Ovary (tissue), 9 donors: ENCODE measurements around the gene SAA4. TPM values are rescaled to one million over a fixed set of nuclear protein-coding genes. Genes with fewer than 3 reads are reported as not detected.

ENCODE experiments used
- DNase-seq, 5 donors: peaks; one replicate each; pipeline ENCODE4 v3.0.0-alpha.2; 2019 to 2020
- H3K27ac ChIP-seq, 2 donors: fragments of 200-600 bp; one replicate each; pipeline versions ENCODE4 v1.5.1 to v1.8.0; 2019 to 2022
- H3K27me3 ChIP-seq: fragments of 200-600 bp; one replicate; pipeline ENCODE4 v1.8.0; 2022
- H3K36me3 ChIP-seq: fragments of 200-600 bp; sonication (generic); one replicate; pipeline ENCODE4 v1.5.1; 2019
- H3K4me1 ChIP-seq: one replicate; pipeline ENCODE4 v1.8.1; 2013; ENCODE audit warnings: mild to moderate bottlenecking, moderate library complexity; ENCODE audit not compliant: insufficient read depth
- H3K4me3 ChIP-seq: fragments of 200-600 bp; sonication (generic); one replicate; pipeline ENCODE4 v1.5.1; 2017
- H3K9me3 ChIP-seq, 2 donors: fragments of 200-600 bp in 1 of 2; sonication (generic) in 1 of 2; one replicate each; pipeline versions ENCODE4 v1.5.1 to v1.8.1; 2013 to 2019; ENCODE audit warnings: mild to moderate bottlenecking in 1 of 2, moderate library complexity in 1 of 2
- EP300 ChIP-seq: sonication (generic); formaldehyde crosslinking; IDR thresholded peaks from one replicate; pipeline ENCODE4 v1.6.1; 2017; ENCODE audit warnings: antibody characterized with exemption
- POLR2A ChIP-seq: fragments of 450-650 bp; IDR thresholded peaks from one replicate; pipeline ENCODE4 v1.6.1; 2017; ENCODE audit warnings: antibody characterized with exemption, mild to moderate bottlenecking, moderate library complexity
- WGBS, 3 donors: extraction: QIAGEN DNeasy Blood & Tissue Kit in 1 of 3; methylation state at CpG; one replicate each; pipeline versions ENCODE4 v1.1.5 to v1.1.7; 2013 to 2017; 5-methylcytosine and 5-hydroxymethylcytosine counted together
- intact Hi-C, 4 donors: fragments of 100-400 bp; cut with DNase I; formaldehyde crosslinking; loops; one replicate each; pipeline versions ENCODE4 v1.11.0 to v1.15.1; 2022 to 2023
- polyA plus RNA-seq, 2 donors: library from polyadenylated mRNA; stranded (reverse); fragments of 200-250 nt in 1 of 2; fragments of 350-450 nt in 1 of 2; fragmentation: Illumina TruSeq in 1 of 2; extraction: RNeasy Lipid Tissue Mini Kit (QIAGEN cat#74804) in 1 of 2; gene quantifications; one replicate each; pipeline ENCODE4 v1.2.3, GENCODE V29; 2013 to 2014
- total RNA-seq, 7 donors: library from RNA; depleted of rRNA in 2 of 7; stranded (reverse); fragments of >200 nt in 2 of 7; fragmentation: NEBNext Ultra II Directional in 3 of 7; extraction: Animal tissue kit (Norgen Biotek cat#: 25700) in 3 of 7; gene quantifications; one replicate each; pipeline versions ENCODE4 v1.1.0 to v1.2.4, GENCODE V29; 2016 to 2023
- TF ChIP-seq, protein P1 (sequence below), 3 donors: fragments of 450-650 bp in 2 of 3; fragments of 200-600 bp in 1 of 3; IDR thresholded peaks; one replicate each; pipeline versions ENCODE4 v1.5.1 to v1.8.0; 2016 to 2022; ENCODE audit warnings: antibody characterized with exemption in 3 of 3, mild to moderate bottlenecking in 1 of 3
- donor health status: DM: no; HTN: no; CAD: no; lungs with moderate emphysema.
- donor health status: DM: no; HTN: no; CAD: no.
- donor health status: Bipolar disorder and iron deficiency.
- donor health status: DM: yes; HTN: yes; CAD: no.
- donor health status: DM: no; HTN: no; CAD: no.
- donor health status: DM: yes; HTN: yes; CAD: no.

The SAA4 gene
- total and polyA plus RNA-seq, 9 donors = 0.57 TPM; not detected in 8

DNA sequence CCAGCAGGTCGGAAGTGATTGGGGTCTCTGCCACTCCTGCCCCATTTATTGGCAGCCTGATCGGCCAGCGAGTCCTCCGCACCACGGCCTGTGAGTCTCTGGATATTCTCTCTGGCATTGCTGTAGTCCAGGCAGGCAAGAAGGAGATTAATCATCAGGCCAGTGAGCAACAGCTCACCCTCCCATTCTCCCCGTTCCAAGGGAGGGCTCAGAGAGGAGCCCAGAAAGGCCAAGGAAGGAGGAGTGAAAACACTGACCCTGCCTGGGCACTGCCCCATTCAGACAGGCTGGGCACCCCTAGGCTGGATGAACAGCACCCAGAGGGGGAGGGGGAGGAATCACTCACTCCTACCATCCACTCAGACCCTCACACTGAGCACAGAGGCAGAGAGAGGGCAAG is 8.8 kb upstream of the SAA4 start:
- H3K4me3 ChIP-seq = no peak overlapping the region
- no peaks in the 10 kb centered on the region for H3K4me1 ChIP-seq
- WGBS, 3 donors = 40 to 51% (median 49%) methylated on average over 6 of the region's 6 CpGs
- no peak for DNase-seq
- H3K36me3 ChIP-seq = no peaks in the 10 kb centered on the region
- TF ChIP-seq EP300 (no peak), POLR2A (no peak)
- TF ChIP-seq, protein P1, sequence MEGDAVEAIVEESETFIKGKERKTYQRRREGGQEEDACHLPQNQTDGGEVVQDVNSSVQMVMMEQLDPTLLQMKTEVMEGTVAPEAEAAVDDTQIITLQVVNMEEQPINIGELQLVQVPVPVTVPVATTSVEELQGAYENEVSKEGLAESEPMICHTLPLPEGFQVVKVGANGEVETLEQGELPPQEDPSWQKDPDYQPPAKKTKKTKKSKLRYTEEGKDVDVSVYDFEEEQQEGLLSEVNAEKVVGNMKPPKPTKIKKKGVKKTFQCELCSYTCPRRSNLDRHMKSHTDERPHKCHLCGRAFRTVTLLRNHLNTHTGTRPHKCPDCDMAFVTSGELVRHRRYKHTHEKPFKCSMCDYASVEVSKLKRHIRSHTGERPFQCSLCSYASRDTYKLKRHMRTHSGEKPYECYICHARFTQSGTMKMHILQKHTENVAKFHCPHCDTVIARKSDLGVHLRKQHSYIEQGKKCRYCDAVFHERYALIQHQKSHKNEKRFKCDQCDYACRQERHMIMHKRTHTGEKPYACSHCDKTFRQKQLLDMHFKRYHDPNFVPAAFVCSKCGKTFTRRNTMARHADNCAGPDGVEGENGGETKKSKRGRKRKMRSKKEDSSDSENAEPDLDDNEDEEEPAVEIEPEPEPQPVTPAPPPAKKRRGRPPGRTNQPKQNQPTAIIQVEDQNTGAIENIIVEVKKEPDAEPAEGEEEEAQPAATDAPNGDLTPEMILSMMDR (IDR thresholded peaks at IDR 0.05) = no peak
- no peaks in the 10 kb centered on the region for H3K9me3 ChIP-seq
- H3K27me3 ChIP-seq = no peaks in the 10 kb centered on the region
- intact Hi-C loops = no loop called here
- no peak overlapping the region for H3K27ac ChIP-seq

DNA sequence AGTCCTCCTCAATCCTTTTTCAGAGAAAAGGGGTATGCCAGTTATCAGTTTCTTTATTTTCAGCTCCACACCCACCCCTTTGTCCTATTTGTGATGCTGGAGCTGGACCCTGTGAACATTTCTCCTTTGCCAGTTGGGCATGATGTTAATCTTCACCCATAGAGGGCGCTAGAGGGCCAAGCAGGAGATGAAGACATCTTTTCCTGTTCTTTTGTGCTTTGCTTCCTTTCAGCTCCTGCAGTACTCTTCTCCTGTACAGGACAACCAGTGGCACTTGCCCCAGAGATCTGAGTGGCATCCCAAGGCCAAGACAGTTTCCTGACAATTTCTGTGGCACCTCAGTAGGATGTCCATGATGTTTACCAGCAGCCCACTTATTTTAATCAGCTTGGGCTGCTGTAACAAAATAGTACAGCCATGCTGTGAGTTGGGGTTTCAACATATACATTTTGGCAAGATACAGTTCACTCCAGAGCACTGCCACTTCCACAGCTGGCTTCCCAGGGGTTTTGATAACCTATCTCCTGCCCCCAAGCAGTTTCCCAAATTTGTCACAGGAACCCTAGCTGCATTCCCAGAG is 7.3 kb upstream of the SAA4 start:
- Histone ChIP-seq H3K36me3 (no peaks in the 10 kb centered on the region), H3K4me1 (no peaks in the 10 kb centered on the region), H3K27ac (no peak overlapping the region), H3K9me3 (no peaks in the 10 kb centered on the region), H3K4me3 (no peak overlapping the region), H3K27me3 (no peaks in the 10 kb centered on the region)
- 0 to 8% (median 0%) methylated on average over 1 of the region's 1 CpG for WGBS, 3 donors
- TF ChIP-seq, protein P1 (IDR thresholded peaks at IDR 0.05) = no peak
- TF ChIP-seq POLR2A (no peak), EP300 (no peak)
- intact Hi-C loops = no loop called here
- peak in 1 of 5 donors; percentile 34 for DNase-seq

DNA sequence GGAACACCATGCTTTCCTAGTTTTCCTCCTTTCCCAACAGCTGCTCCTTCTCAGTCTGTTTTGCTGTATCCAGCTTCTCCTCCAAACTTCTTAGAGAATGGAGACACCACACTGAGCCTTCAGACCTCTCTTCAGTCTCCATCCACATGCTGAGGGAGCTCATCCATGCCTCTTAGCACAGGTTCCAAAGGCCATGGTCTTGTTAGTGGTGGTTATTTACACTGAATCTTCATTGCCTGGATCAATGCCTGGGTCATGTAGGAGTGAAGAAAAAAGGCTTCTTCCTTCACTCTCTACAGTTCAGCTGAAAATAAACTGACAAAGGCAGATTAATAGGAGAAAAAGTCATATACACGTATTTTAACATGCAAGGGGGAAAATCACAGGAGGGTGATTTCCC is 3.1 kb upstream of the SAA4 start:
- H3K4me1 ChIP-seq = no peaks in the 10 kb centered on the region
- H3K9me3 ChIP-seq = no peaks in the 10 kb centered on the region
- H3K27ac ChIP-seq = no peak overlapping the region
- TF ChIP-seq EP300 (no peak), POLR2A (no peak)
- TF ChIP-seq, protein P1 (IDR thresholded peaks at IDR 0.05) = no peak
- H3K27me3 ChIP-seq = no peaks in the 10 kb centered on the region
- no peaks in the 10 kb centered on the region for H3K36me3 ChIP-seq
- DNase-seq = no peak
- WGBS, 3 donors = 78 to 83% (median 80%) methylated on average over 1 of the region's 1 CpG
- intact Hi-C loops = no loop called here
- no peak overlapping the region for H3K4me3 ChIP-seq

DNA sequence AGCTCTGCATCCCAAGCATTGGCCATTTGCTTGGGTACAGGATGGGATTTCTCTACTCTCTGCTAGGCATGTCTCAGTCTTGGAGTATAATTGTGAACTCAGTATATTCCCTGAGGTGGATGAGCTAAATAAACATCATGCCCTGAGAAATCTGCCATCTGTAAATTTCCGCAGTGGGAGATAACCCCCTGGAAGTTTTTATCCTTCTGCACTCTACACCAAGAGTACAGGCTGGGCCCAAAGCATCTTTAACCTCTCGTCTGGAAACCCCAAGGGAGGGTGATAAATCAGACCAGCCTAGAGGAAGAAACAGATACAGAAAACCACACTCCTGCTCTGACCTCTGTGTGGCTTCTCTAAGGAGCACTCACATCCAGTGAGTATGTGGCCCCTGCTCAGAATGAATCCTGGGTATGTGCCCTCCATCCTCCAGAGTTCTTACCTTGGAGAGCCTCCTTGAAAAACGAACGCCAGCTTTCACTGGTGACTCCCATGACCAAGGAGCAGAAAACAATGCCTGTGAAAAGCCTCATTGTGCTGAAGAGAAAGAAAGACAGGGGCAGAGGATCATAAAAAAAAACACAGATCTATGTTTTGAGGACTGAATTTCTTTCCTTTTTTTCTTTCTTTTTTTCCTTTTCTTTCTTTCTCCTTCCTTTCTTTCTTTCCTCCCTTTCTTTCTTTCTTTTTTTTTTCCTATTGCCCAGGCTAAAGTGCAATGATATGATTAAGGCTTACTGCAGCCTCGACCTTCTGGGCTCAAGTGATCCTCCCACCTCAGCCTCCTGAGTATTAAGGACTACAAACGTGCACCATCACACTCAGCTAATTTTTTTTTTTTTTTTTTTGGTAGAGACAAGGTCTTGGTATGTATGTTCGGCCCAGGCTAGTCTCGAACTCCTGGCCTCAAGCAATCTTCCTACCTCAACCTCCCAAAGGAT is 938 bp downstream of the SAA4 start:
- Histone ChIP-seq H3K27ac (no peak overlapping the region), H3K27me3 (no peaks in the 10 kb centered on the region), H3K4me3 (no peak overlapping the region), H3K36me3 (no peaks in the 10 kb centered on the region), H3K9me3 (no peaks in the 10 kb centered on the region), H3K4me1 (no peaks in the 10 kb centered on the region)
- TF ChIP-seq POLR2A (no peak), EP300 (no peak)
- TF ChIP-seq, protein P1 (IDR thresholded peaks at IDR 0.05) = no peak
- DNase-seq = no peak
- intact Hi-C loops = no loop called here
- 43 to 48% (median 46%) methylated on average over 8 of the region's 8 CpGs for WGBS, 3 donors
